OCI-LY7 (cell line): ENCODE results near the gene GOLGA7B.

Experiments
- CTCF ChIP-seq: fragments of 200-600 bp; sonication (generic); conservative IDR thresholded peaks from 2 replicates; pipeline ENCODE4 v1.5.1; 2014; ENCODE audit warnings: mild to moderate bottlenecking, antibody characterized with exemption, low read length, moderate library complexity, mixed read lengths
- EZH2phosphoT487 ChIP-seq: fragments of 200-600 bp; sonication (generic); IDR thresholded peaks from 2 replicates; pipeline ENCODE4 v1.6.1; 2018; ENCODE audit warnings: low read depth, borderline replicate concordance, mild to moderate bottlenecking, mixed run types, antibody characterized with exemption, low read length, moderate library complexity, mixed read lengths

- TF ChIP-seq CTCF (no peak), EZH2phosphoT487 (no peak)
Observed at GRCh38 chr10:97801422-97801821, 48.2 kb upstream of the GOLGA7B start.
